NCI-H1105 treated with DMSO at 0.1 percent for 48 hours (cell line): Measurements from ENCODE around the gene AFDN.
"Not testable (repeated sequence)": the region's sequence is repeated elsewhere in the genome, so short reads cannot be mapped to it uniquely, and the experiment has no call there.

Experiments used
- DNase-seq: peaks from one replicate; lab custom pipeline; 2025; lab: John Stamatoyannopoulos, UW

AFDN gene

DNA sequence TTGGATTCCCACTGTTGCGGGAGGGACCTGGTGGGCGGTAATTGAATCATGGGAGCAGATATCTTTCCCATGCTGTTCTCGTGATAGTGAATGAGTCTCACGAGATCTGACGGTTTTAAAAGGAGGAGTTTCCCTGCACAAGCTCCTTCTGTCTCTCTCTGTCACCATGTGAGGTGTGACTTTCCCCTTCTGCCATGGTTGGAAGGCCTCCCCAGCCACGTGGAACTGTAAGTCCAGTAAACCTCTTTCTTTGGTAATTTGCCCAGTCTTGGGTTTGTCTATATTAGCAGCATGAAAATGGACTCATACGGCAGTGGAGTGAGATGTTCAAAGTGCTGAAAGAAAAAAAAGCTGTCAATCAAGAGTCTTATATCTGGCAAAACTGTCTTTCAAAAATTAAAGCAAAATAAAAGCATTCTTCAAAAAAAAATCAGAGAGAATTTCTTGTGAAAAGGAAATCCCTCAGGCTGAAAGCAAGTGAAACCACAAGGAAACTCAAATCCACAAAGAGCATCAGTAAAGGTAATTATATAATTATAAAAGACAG lies 155.3 kb downstream of the AFDN start:
- DNase-seq = no peak

GRCh38 chr6:167984144-167984719 lies 157.5 kb downstream of the AFDN start:
- DNase-seq = no peak

DNA sequence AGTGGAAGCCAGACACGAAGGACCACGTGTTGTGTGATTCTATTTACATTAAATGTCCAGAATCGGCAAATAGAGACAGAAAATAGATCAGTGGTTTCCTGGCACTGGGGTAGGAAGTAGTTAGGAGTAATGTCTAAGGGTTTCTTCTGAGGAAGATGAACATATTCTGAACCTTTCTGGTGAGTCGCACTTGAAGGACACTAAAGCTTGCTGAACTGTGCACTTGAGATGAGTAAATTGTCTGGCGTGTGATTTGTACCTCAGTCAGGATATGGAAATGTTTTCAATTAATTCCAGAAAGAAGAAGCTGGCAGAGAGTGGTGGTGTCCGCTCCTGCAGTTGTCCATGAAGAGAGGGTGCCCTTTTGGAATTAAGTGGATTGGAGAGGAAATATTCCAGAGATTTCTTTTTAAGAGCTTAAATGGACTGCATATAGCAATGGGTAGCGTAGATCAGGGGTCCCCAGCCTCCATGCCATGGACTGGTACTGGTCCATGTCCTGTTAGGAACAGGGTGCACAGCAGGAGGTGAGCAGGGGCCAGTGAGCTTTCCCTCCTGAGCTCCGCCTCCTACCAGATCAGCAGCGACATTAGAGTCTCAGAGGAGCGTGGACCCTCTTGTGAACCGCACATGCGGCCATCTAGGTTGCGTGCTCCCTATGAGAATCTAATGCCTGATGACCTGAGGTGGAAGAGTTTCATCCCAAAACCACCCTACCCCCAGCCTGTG lies 158.3 kb downstream of the AFDN start:
- no peak for DNase-seq

DNA sequence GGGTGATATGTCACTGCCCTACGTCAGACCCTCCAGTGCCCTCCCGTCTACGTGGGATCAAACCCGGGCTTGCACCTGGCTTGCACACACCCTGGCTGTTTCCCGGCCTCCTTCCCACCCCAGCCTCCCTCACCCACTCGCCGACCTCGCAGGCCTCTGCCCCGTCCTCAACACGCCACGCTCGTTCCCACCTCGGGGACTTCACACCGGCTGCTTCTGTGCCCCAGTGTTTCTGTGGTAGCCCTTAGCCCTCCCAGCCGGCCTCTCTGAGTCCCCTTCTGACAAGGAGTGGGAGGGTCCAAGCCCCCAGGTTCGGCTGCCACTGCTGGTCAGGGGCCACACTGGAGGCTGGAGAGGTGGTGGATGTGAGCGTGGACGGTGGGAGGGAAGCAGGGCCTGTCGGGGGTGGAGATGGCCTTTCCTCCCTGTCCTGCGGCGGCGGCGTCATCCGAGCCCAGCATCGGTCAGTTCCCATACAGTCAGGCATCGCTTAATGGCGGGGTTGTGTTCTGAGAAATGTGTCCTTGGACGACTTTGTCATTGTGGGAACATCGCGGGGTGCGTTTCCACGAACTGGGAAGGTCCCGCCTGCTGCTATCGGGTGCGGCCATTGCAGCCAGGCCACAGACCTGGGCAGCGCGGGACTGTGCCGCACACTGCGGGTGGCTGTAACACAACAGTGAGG lies 159.3 kb downstream of the AFDN start:
- no peak for DNase-seq

- DNase-seq = no peak
Measured at GRCh38 chr6:167987396-167988153, 160.9 kb downstream of the AFDN start.

DNA sequence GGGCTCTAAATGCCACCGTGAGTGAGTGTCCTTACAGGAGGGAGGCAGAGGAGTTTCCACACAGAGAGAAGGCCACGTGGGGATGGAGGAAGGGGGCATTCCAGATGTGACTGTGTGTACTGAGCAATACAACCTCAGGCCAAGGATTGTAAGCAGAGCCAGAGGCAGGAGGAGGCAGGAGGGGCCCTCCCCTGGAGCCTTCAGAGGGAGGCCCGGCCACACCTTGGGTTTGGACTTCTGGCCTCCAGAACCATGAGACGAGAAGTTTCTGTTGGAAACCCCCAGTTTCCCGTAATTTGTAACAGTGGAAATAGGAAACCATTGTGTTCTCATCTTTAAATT lies 161.4 kb downstream of the AFDN start:
- no peak for DNase-seq

GRCh38 chr6:167988945-167989841 lies 162.5 kb downstream of the AFDN start:
- DNase-seq = no peak

DNA sequence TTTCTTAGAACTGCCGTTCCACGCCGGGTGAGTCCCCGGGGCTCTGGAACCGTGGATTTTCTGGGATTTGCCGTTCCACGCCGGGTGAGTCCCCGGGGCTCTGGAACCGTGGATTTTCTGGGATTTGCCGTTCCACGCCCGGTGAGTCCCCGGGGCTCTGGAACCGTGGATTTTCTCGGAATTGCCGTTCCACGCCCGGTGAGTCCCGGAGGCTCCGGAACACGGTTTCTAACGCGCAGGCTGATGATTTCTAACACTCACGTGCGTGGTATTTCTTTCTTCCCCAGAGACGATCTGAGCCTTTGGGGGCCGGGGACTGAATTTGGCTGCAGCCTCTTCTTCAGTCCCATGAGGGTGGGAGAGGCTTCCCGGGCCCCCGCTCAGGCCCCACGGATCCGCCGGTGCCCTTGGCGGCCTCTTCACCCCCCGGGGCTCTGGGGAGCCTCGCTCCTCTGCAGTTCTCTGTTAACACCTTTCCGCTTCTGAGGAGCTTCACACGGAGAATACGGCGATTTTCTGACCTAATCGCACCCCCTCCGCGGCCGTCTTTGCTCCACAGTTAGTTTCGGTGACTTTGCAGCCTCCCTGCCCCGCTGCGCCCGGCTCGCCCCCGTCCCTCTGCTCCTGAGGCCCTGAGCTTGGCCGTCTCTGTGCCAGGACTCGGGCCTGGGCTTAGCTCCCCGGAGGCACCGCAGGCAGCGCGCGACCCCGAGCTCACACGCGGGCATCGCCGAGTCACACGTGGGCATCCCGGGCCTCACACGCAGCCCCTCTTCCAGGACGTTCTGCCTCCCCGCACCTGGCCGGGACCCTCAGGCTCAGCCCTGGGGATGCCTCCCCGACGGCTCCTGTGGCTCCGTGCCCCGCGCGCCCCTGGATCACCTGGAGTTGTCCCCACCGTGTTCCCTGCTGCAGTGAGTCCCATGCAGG lies 163.6 kb downstream of the AFDN start:
- no peak for DNase-seq

GRCh38 chr6:167993169-167993568 lies 166.5 kb downstream of the AFDN start:
- DNase-seq = no peak

GRCh38 chr6:167993831-167994230 lies 167.1 kb downstream of the AFDN start:
- no peak for DNase-seq

GRCh38 chr6:167995302-167995701 lies 168.6 kb downstream of the AFDN start:
- no peak for DNase-seq

GRCh38 chr6:167995731-167996151 lies 169.0 kb downstream of the AFDN start:
- DNase-seq = no peak

DNA sequence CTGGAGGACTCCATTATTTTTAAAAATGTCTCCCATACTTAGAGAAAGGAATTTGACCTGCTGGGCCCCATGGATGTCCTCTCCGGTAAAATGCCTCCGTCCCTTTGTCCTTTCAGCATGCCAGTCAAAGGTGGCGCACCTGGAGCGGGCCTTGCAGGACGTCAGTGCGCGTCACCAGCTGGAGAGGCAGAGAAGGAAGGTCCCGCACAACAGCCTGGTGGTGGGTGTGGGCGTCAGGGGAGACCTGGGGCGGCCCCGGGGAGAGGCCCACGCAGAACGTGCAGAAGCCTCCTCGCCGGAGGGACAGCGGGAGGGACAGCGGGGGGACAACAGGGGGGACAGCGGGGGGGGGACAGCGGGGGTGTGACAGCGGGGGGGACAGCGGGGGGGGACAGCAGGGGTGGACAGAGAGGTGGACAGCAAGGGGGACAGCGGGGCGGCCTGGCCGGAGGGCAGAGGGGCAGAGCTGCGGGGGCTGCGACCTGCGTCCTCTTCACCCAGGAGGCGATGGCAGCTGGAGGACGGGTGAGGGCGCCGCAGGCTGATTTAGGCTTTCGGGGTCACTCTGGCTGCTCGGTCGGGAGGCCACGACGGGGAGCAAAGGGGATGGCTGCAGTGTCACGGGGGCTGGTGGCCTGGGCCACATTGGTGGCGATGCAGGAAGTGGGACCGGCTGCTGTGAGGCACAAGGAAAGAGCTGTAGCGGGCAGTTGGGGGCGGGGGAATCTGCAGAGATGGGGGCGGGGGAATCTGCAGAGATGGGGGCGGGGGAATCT lies 169.9 kb downstream of the AFDN start:
- DNase-seq = no peak

DNA sequence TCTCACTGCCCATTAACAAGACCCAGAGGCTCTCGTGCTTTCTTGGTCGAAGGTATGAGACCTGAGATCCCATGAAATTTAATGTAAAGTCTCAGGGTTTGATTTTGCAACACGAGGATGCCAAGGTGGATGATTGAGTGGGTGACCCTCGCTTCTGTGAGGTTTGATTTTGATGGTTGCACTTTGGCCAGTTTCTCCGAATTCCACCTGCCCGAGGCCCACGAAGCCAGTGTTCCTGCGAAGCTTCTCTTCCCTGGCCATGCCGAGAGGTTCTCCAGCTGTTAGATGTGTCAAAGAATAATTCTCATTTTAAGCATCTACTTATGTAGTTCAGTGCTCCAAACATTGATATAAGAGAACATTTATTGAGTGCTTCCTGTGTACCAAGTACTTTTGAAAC lies 170.9 kb downstream of the AFDN start, which contains the start of gene KIF25:
Gene KIF25 (plus strand): TSS at position 30 of the 400 bp plus-strand sequence. CDS start 31,915 bp downstream, outside the sequence.
- no peak for DNase-seq

DNA sequence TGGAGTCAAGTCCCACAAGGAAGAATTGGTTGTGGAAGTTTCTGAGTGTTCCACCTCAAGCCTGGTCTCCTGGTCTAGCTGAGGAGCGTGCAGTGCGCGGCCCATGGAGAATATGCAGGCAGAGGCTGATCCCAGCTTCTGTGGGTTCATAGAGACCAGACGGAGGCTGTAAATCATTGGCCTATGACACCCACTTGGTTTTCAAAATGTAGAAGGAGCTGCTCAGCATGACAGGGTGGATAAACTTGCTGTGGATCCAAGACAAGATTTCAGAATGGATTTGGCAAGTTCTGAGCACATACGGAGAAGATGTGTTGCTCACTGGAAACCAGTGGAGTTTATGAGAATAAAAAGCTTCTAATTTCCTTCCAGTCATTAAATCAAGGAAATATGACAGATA lies 171.5 kb downstream of the AFDN start:
- DNase-seq = no peak

GRCh38 chr6:168000198-168001028 lies 173.7 kb downstream of the AFDN start:
- no peak for DNase-seq

- DNase-seq = no peak
Measured at GRCh38 chr6:168001029-168001332, 174.3 kb downstream of the AFDN start.

DNA sequence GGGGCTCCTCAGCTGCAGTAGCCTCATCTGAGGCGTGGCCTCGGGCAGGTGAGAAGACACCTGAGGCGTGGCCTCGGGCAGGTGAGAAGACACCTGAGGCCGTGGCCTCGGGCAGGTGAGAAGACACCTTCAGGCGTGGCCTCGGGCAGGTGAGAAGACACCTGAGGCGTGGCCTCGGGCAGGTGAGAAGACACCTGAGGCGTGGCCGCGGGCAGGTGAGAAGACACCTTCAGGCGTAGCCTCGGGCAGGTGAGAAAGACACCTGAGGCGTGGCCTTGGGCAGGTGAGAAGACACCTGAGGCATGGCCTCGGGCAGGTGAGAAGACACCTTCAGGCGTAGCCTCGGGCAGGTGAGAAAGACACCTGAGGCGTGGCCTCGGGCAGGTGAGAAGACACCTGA lies 174.8 kb downstream of the AFDN start:
- DNase-seq = not testable (repeated sequence)

DNA sequence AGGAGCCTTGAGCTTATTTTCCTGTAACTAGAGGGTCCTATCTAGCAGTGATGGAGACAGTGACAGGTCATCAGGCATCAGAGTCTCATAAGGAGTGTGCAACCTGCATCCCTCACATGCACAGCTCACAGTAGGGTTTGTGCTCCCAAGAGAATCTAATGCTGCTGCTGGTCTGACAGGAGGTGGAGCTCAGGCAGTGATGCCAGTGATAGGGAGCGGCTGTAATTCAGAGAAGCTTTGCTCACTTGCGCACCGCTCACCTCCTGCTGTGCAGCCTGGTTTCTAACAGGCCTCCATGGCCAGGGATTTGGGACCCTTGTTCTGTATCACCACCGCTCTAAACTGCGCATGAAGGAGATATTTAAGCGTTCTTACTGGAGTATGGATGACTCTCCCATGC lies 176.1 kb downstream of the AFDN start:
- no peak for DNase-seq
